HuH-7 (cell line): ENCODE results near the gene VGLL4.

Experiments used
- DNase-seq: peaks from one replicate; pipeline ENCODE4 v3.0.0; 2011; ENCODE audit warnings: low spot score

VGLL4 gene

GRCh38 chr3:11651900-11652299 lies 8.2 kb upstream of the VGLL4 start:
- no peak for DNase-seq

- no peak for DNase-seq
These were observed 7.8 kb upstream of the VGLL4 start for GRCh38 chr3:11651477-11651876.

- DNase-seq = no peak
These were observed 6.7 kb upstream of the VGLL4 start for GRCh38 chr3:11650391-11650790.

GRCh38 chr3:11648735-11649134 lies 5.0 kb upstream of the VGLL4 start:
- no peak for DNase-seq

- DNase-seq = peak; percentile 56
These were observed 513 bp downstream of the VGLL4 start for GRCh38 chr3:11643201-11643603.

- DNase-seq = peak; percentile 68
These were observed 1.1 kb downstream of the VGLL4 start for GRCh38 chr3:11642431-11643191.

- DNase-seq = peak; percentile 48
These were observed 1.9 kb downstream of the VGLL4 start for GRCh38 chr3:11641683-11642430.

GRCh38 chr3:11641316-11641682 lies 2.4 kb downstream of the VGLL4 start:
- no peak for DNase-seq

GRCh38 chr3:11640009-11640673 lies 3.6 kb downstream of the VGLL4 start:
- DNase-seq = no peak

- DNase-seq = no peak
These were observed 5.0 kb downstream of the VGLL4 start for GRCh38 chr3:11638495-11639358.

- DNase-seq = no peak
These were observed 5.7 kb downstream of the VGLL4 start for GRCh38 chr3:11637901-11638458.

- no peak for DNase-seq
These were observed 7.3 kb downstream of the VGLL4 start for GRCh38 chr3:11636394-11636770.

- DNase-seq = no peak
These were observed 7.9 kb downstream of the VGLL4 start for GRCh38 chr3:11635680-11636393.

- no peak for DNase-seq
These were observed 8.6 kb downstream of the VGLL4 start for GRCh38 chr3:11634974-11635612.

GRCh38 chr3:11634081-11634635 lies 9.6 kb downstream of the VGLL4 start:
- no peak for DNase-seq

- DNase-seq = no peak
These were observed 10.7 kb downstream of the VGLL4 start for GRCh38 chr3:11632966-11633365.

GRCh38 chr3:11632564-11632963 lies 11.2 kb downstream of the VGLL4 start:
- DNase-seq = no peak

GRCh38 chr3:11631820-11632219 lies 11.9 kb downstream of the VGLL4 start:
- no peak for DNase-seq

GRCh38 chr3:11629716-11630115 lies 14.0 kb downstream of the VGLL4 start:
- no peak for DNase-seq

- no peak for DNase-seq
These were observed 16.1 kb downstream of the VGLL4 start for GRCh38 chr3:11627612-11628011.
